PC-9 (cell line): Measurements from ENCODE around the gene RAD51AP1. TPM values are rescaled to one million over a fixed set of nuclear protein-coding genes. Genes with fewer than 3 reads are reported as not detected.
"Not testable (repeated sequence)": the region's sequence is repeated elsewhere in the genome, so short reads cannot be mapped to it uniquely, and the experiment has no call there.

ENCODE experiments used
- BruUV-seq: library from RNA; stranded (reverse); fragments of 400-500 nt; replicated peaks from 2 replicates; lab custom pipeline; 2021; lab: Mats Ljungman, UMichigan
- CTCF ChIA-PET: fragments of 300-600 bp; sonication (Branson Sonifier 250); formaldehyde crosslinking; loops from one replicate; lab custom pipeline; 2022; ENCODE audit warnings: antibody characterized with exemption; lab: Charles Lee
- POLR2A ChIA-PET: fragments of 300-600 bp; sonication (Branson Sonifier 250); formaldehyde crosslinking; loops from one replicate; lab custom pipeline; 2022; ENCODE audit warnings: antibody characterized with exemption; ENCODE audit not compliant: unreplicated experiment; lab: Charles Lee
- DNase-seq, 2 experiments: peaks; one replicate each; pipeline versions ENCODE4 v3.0.0 to v3.0.0-alpha.2; 2015 to 2022; ENCODE audit warnings: mixed read lengths in 1 of 2
- H2AFZ ChIP-seq: fragments of 200-600 bp; sonication (generic); 2 replicates; pipeline ENCODE4 v1.8.1; 2017; ENCODE audit warnings: antibody characterized with exemption
- H3F3A ChIP-seq: fragments of 200-600 bp; sonication (generic); 2 replicates; pipeline ENCODE4 v1.8.1; 2017; ENCODE audit warnings: antibody characterized with exemption, mild to moderate bottlenecking, low read depth; ENCODE audit not compliant: insufficient read depth
- H3K27ac ChIP-seq: fragments of 200-600 bp; sonication (generic); 2 replicates; pipeline ENCODE4 v1.6.1; 2016; ENCODE audit warnings: mixed run types
- H3K27me3 ChIP-seq: fragments of 200-600 bp; sonication (generic); 2 replicates; pipeline ENCODE4 v1.6.1; 2016; ENCODE audit warnings: low read depth, mixed run types; ENCODE audit not compliant: insufficient read depth
- H3K36me3 ChIP-seq: fragments of 200-600 bp; sonication (generic); 2 replicates; pipeline ENCODE4 v1.6.1; 2016; ENCODE audit warnings: low read depth, mixed run types
- H3K4me1 ChIP-seq: fragments of 200-600 bp; sonication (generic); replicated peaks from 2 replicates; pipeline ENCODE4 v1.6.1; 2016; ENCODE audit warnings: mixed run types; ENCODE audit not compliant: insufficient read depth
- H3K4me2 ChIP-seq: fragments of 200-600 bp; sonication (generic); 2 replicates; pipeline ENCODE4 v1.6.1; 2017; ENCODE audit warnings: mixed run types
- H3K4me3 ChIP-seq: fragments of 200-600 bp; sonication (generic); 2 replicates; pipeline ENCODE4 v1.6.1; 2016; ENCODE audit warnings: mixed run types
- H3K79me2 ChIP-seq: fragments of 200-600 bp; sonication (generic); 2 replicates; pipeline ENCODE4 v1.6.1; 2017; ENCODE audit warnings: low read depth, mixed run types
- H3K9me2 ChIP-seq: fragments of 200-600 bp; sonication (generic); 2 replicates; pipeline ENCODE4 v1.8.1; 2017; ENCODE audit warnings: mild to moderate bottlenecking; ENCODE audit not compliant: insufficient read depth
- H3K9me3 ChIP-seq: fragments of 200-600 bp; sonication (generic); 2 replicates; pipeline ENCODE4 v1.8.1; 2016; ENCODE audit warnings: low read depth; ENCODE audit not compliant: insufficient read depth
- H4K20me1 ChIP-seq: fragments of 200-600 bp; sonication (generic); 2 replicates; pipeline ENCODE4 v1.8.1; 2017; ENCODE audit not compliant: insufficient read depth
- CTCF ChIP-seq: fragments of 200-600 bp; sonication (generic); conservative IDR thresholded peaks from 2 replicates; pipeline ENCODE4 v1.6.1; 2017; ENCODE audit warnings: mixed run types, antibody characterized with exemption, mild to moderate bottlenecking, moderate library complexity
- EZH2 ChIP-seq: fragments of 200-600 bp; sonication (generic); IDR thresholded peaks from 2 replicates; pipeline ENCODE4 v1.8.0; 2017; ENCODE audit warnings: antibody characterized with exemption, low read depth
- intact Hi-C: fragments of 100-400 bp; cut with micrococcal nuclease; formaldehyde crosslinking; loops from one replicate; pipeline ENCODE4 v1.10.0; 2022; ENCODE audit not compliant: unreplicated experiment
- total RNA-seq: library from RNA; stranded (reverse); gene quantifications from 2 replicates; pipeline ENCODE4 v1.2.3, GENCODE V29; 2021

Gene RAD51AP1
- total RNA-seq, 1 experiment from 2014 or later = 54.7 TPM

GRCh38 chr12:4518106-4518728, 20.5 kb upstream of the RAD51AP1 start:
- no peaks in the 10 kb centered on the region for H3K9me3 ChIP-seq
- TF ChIP-seq CTCF (no peak), EZH2 (no peak)
- no peak overlapping the region for H3K27ac ChIP-seq
- no peaks in the 10 kb centered on the region for H3K27me3 ChIP-seq
- peaks cover 10% of the 10 kb centered on the region; the same call in 1 of the 2 replicates for H3K36me3 ChIP-seq
- no peaks in the 10 kb centered on the region; the same call in 1 of the 2 replicates for H3F3A ChIP-seq
- intact Hi-C loops = no loop called here
- DNase-seq = peak; percentile 35 to 47
- no peak overlapping the region for H3K4me3 ChIP-seq
- ChIA-PET CTCF (no interaction called here), POLR2A (no interaction called here)
- no peaks in the 10 kb centered on the region for H4K20me1 ChIP-seq
- no TSS peak for BruUV-seq
- H3K9me2 ChIP-seq = no peaks in the 10 kb centered on the region
- H2AFZ ChIP-seq = no peak overlapping the region
- no peak overlapping the region for H3K4me2 ChIP-seq
- H3K4me1 ChIP-seq = no peaks in the 10 kb centered on the region
- H3K79me2 ChIP-seq = no peaks in the 10 kb centered on the region

GRCh38 chr12:4523443-4523842, 15.2 kb upstream of the RAD51AP1 start:
- H3K79me2 ChIP-seq, intact Hi-C loops, H3K4me1 ChIP-seq, CTCF ChIA-PET, H3F3A ChIP-seq, H4K20me1 ChIP-seq, H3K9me3 ChIP-seq, H3K9me2 ChIP-seq, H3K27me3 ChIP-seq, DNase-seq, BruUV-seq, H3K27ac ChIP-seq, H2AFZ ChIP-seq, H3K4me2 ChIP-seq, POLR2A ChIA-PET, H3K4me3 ChIP-seq: not testable (repeated sequence)
- H3K36me3 ChIP-seq = peaks cover 12% of the 10 kb centered on the region; the same call in 1 of the 2 replicates

- no peak for DNase-seq
- POLR2A ChIA-PET = no interaction called here
- Histone ChIP-seq H3K36me3 (peaks cover 12% of the 10 kb centered on the region; the same call in 1 of the 2 replicates), H3K4me3 (no peak overlapping the region), H3K4me2 (no peak overlapping the region), H3K79me2 (no peaks in the 10 kb centered on the region), H3K9me2 (no peaks in the 10 kb centered on the region), H3K27me3 (no peaks in the 10 kb centered on the region), H3K27ac (no peak overlapping the region), H3F3A (peaks cover 5% of the 10 kb centered on the region; the same call in 1 of the 2 replicates), H2AFZ (no peak overlapping the region), H3K9me3 (no peaks in the 10 kb centered on the region), H4K20me1 (no peaks in the 10 kb centered on the region), H3K4me1 (no peaks in the 10 kb centered on the region)
- intact Hi-C loops = loop anchor here (1.0 to 5.0 kb wide), 3 partner anchors 105 to 220 kb away; no protein-coding TSS in a partner anchor
- CTCF ChIA-PET = no interaction called here
- TF ChIP-seq CTCF (peak; percentile 86), EZH2 (no peak)
- no TSS peak for BruUV-seq
Observed at GRCh38 chr12:4526923-4527546, 11.7 kb upstream of the RAD51AP1 start.
